ENCODE results near the gene KSR2. TPM values are rescaled to one million over a fixed set of nuclear protein-coding genes. Genes with fewer than 3 reads are reported as not detected.

Gene KSR2
- total RNA-seq, 1 experiment from 2014 or later: 1.3 TPM

DNA sequence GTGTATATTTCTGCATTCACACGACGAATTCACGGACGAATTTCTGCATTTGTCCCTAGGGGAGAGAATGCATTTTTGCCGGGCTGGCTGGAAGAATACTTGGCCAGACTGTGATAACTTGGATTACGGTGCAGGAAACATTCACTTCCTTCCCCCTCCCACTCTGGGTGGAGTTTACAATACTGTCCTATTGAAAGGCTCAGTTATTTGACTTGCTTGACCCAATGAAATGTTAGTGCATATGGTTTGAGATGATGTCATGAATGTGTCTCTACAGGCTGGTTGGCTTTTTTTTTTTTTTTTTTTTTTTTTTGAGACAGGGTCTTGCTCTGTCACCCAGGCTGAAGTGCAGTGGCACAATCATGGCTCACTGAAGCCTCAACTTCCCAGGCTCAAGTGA, 516.7 kb downstream of the KSR2 start:
- Histone ChIP-seq H2BK15ac (ENCODE audit: low read depth, low read length) (no peak overlapping the region), H3T11ph (ENCODE audit: low read length) (no peak overlapping the region), H4K20me1 (ENCODE audit: control insufficient read depth, insufficient read depth, insufficient read length) (no peaks in the 10 kb centered on the region), H3K23ac (ENCODE audit: insufficient read length, low read depth, low read length) (no peak overlapping the region), H2BK12ac (ENCODE audit: insufficient read length, low read depth, low read length) (no peak overlapping the region), H3K4me1 (ENCODE audit: insufficient read depth, low read length) (no peaks in the 10 kb centered on the region; the same call in 1 of the 2 replicates), H3K27me3 (ENCODE audit: insufficient read depth, low read length) (no peaks in the 10 kb centered on the region), H3K27ac (ENCODE audit: insufficient read length, low read depth, low read length) (no peak overlapping the region), H4K5ac (ENCODE audit: insufficient read length, low read depth, low read length) (no peak overlapping the region), H3K56ac (ENCODE audit: insufficient read length, low read depth, low read length) (no peak overlapping the region), H4K91ac (ENCODE audit: insufficient read length, low read depth, low read length) (no peak overlapping the region), H3K79me2 (ENCODE audit: insufficient read depth, low read length) (no peaks in the 10 kb centered on the region), H3K9me3 (ENCODE audit: control insufficient read depth, low read depth, low read length) (no peaks in the 10 kb centered on the region), H2BK20ac (ENCODE audit: low read depth, low read length, poor library complexity, severe bottlenecking) (no peak overlapping the region), H3K79me1 (ENCODE audit: insufficient read depth, low read depth, low read length, poor library complexity, severe bottlenecking) (no peaks in the 10 kb centered on the region), H3K14ac (ENCODE audit: insufficient read depth, low read length) (no peak overlapping the region), H2AK5ac (ENCODE audit: insufficient read length, low read length) (no peak overlapping the region), H2BK120ac (ENCODE audit: low read depth, low read length, poor library complexity, severe bottlenecking) (no peak overlapping the region), H2BK5ac (ENCODE audit: insufficient read length, low read length) (no peak overlapping the region), H2AFZ (ENCODE audit: low read length) (no peak overlapping the region), H3K23me2 (ENCODE audit: insufficient read length, low read depth, low read length, poor library complexity, severe bottlenecking) (no peaks in the 10 kb centered on the region), H3K9ac (ENCODE audit: extremely low read depth, insufficient read length, low read length) (no peak overlapping the region), H3K4me2 (ENCODE audit: insufficient read depth, insufficient read length, low read length) (no peak overlapping the region), H3K18ac (ENCODE audit: insufficient read length, low read depth, low read length) (no peak overlapping the region), H4K8ac (replicated peaks; ENCODE audit: insufficient read length, low read depth, low read length) (no peak overlapping the region), H3K4ac (ENCODE audit: low read depth, low read length) (no peak overlapping the region)
- peaks cover 0 to 2% of the 10 kb centered on the region in 2 experiments; a peak in 1 of 5 replicates for H3K9me3 Mint-ChIP-seq
- peaks cover 2% of the 10 kb centered on the region; the same call in 1 of the 2 replicates for H3K27me3 Mint-ChIP-seq (ENCODE audit: low read depth)
- no peak overlapping the region for H3K27ac Mint-ChIP-seq
- H3K4me1 Mint-ChIP-seq: no peaks in the 10 kb centered on the region
- TF ChIP-seq, protein P1, sequence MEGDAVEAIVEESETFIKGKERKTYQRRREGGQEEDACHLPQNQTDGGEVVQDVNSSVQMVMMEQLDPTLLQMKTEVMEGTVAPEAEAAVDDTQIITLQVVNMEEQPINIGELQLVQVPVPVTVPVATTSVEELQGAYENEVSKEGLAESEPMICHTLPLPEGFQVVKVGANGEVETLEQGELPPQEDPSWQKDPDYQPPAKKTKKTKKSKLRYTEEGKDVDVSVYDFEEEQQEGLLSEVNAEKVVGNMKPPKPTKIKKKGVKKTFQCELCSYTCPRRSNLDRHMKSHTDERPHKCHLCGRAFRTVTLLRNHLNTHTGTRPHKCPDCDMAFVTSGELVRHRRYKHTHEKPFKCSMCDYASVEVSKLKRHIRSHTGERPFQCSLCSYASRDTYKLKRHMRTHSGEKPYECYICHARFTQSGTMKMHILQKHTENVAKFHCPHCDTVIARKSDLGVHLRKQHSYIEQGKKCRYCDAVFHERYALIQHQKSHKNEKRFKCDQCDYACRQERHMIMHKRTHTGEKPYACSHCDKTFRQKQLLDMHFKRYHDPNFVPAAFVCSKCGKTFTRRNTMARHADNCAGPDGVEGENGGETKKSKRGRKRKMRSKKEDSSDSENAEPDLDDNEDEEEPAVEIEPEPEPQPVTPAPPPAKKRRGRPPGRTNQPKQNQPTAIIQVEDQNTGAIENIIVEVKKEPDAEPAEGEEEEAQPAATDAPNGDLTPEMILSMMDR (conservative IDR thresholded peaks at IDR 0.05): no peak
- H3K36me3 Mint-ChIP-seq (ENCODE audit: insufficient read depth in 1 of 3, low read depth in 3 of 3): peaks cover 0 to 2% (median 0%) of the 10 kb centered on the region in 3 experiments; a peak in 2 of 7 replicates
- no peak overlapping the region for H3K4me3 Mint-ChIP-seq
- WGBS (ENCODE audit: extremely low coverage, insufficient read length, low lambda C conversion rate): no CpG with 5 or more reads among the region's 6 CpGs
- DNase-seq: no peak

All from H9 (cell line).